ENCODE measurements around the gene GABRR2.

DNA sequence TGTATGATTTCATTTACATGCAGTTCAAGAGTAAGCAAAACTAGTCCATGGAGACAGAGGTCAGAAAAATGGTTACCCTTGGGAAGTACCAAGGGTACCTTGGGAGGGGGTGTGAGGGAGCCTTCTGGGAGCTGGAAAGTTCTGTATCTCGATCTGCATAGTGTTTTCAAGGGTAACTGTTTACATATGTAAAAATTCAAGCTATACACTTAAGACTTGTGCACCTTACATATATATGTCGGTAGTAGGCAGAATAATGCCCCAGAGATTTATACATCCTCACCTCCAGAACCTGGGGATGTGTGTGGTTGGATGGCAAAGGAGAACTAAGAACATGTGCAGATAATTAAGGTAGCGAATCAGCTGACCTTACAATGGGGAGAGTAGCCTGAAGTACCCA is 31.0 kb downstream of the GABRR2 start:
- TF ChIP-seq CTCF (IDR thresholded peaks at IDR 0.05; ENCODE audit: low read length) (no peak), EZH2 (IDR thresholded peaks at IDR 0.05; ENCODE audit: borderline replicate concordance, low read length) (no peak)

Measured in OCI-LY1 (cell line).